ENCODE results near the gene FGF8.
"Not testable (repeated sequence)": the region's sequence is repeated elsewhere in the genome, so short reads cannot be mapped to it uniquely, and the experiment has no call there.

FGF8 gene

DNA sequence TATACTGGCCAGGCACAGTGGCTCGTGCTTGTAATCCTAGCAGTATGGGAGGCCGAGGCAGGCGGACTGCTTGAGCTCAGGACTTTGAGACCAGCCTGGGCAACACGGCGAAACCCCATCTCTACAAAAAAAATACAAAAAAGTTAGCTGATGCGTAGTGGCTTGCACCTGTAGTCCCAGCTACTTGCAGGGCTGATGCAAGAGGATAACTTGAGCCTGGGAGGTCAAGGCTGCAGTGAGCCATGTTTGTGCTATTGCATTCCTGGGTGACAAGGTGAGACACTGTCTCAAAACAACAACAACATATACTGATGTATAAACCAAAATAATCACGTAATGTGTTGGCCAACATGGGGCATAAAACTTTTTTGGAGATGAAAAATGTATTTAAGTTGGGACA, 13.8 kb upstream of the FGF8 start:
- Histone ChIP-seq H3K9me3 (ENCODE audit: low read length) (no peaks in the 10 kb centered on the region), H3K27me3 (ENCODE audit: insufficient read depth, low read length) (no peaks in the 10 kb centered on the region), H2AFZ (ENCODE audit: low read length) (no peak overlapping the region), H3K9ac (ENCODE audit: low read length) (no peak overlapping the region), H3K4me3 (ENCODE audit: low read depth, low read length, poor library complexity, severe bottlenecking) (no peak overlapping the region), H3K36me3 (ENCODE audit: insufficient read depth, low read length) (peaks cover 46% of the 10 kb centered on the region), H3K4me1 (ENCODE audit: insufficient read depth, low read length, severe bottlenecking) (no peaks in the 10 kb centered on the region), H3K27ac (ENCODE audit: low read depth, low read length, poor library complexity, severe bottlenecking) (no peak overlapping the region), H3K9me2 (ENCODE audit: low read depth, low read length) (no peaks in the 10 kb centered on the region), H3K4me2 (ENCODE audit: low read length) (no peak overlapping the region), H3K79me2 (ENCODE audit: insufficient read depth, low read length) (no peaks in the 10 kb centered on the region), H4K20me1 (ENCODE audit: insufficient read depth, low read length) (no peaks in the 10 kb centered on the region), H3F3A (ENCODE audit: insufficient read depth, low read length) (no peaks in the 10 kb centered on the region)
- no peak for TF ChIP-seq EZH2 (IDR thresholded peaks at IDR 0.05; ENCODE audit: borderline replicate concordance, low read length)
- no peak for TF ChIP-seq CTCF (IDR thresholded peaks at IDR 0.05; ENCODE audit: low read length)

DNA sequence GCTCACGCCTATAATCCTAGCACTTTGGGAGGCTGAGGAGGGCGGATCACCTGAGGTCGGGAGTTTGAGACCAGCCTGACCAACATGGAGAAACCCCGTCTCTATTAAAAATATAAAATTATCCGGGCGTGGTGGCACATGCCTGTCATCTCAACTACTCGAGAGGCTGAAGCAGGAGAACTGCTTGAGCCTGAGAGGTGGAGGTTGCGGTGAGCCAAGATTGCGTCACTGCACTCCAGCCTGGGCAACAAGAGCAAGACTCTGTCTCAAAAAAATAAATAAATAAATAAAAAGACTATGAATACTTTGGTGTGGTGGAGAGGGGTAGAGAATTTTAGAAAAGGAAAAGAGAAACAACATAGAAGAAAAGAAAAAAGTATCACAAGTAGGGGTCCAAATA, 13.3 kb upstream of the FGF8 start:
- not testable (repeated sequence) for H3K9ac ChIP-seq (ENCODE audit: low read length); H3K27me3 ChIP-seq (ENCODE audit: insufficient read depth, low read length); H3K4me1 ChIP-seq (ENCODE audit: insufficient read depth, low read length, severe bottlenecking); H3F3A ChIP-seq (ENCODE audit: insufficient read depth, low read length); H3K9me2 ChIP-seq (ENCODE audit: low read depth, low read length); H3K27ac ChIP-seq (ENCODE audit: low read depth, low read length, poor library complexity, severe bottlenecking); H3K4me3 ChIP-seq (ENCODE audit: low read depth, low read length, poor library complexity, severe bottlenecking); H4K20me1 ChIP-seq (ENCODE audit: insufficient read depth, low read length); H3K79me2 ChIP-seq (ENCODE audit: insufficient read depth, low read length); H3K4me2 ChIP-seq (ENCODE audit: low read length); H3K9me3 ChIP-seq (ENCODE audit: low read length); H2AFZ ChIP-seq (ENCODE audit: low read length)
- peaks cover 42% of the 10 kb centered on the region for H3K36me3 ChIP-seq (ENCODE audit: insufficient read depth, low read length)

GRCh38 chr10:101785801-101786200, 9.9 kb upstream of the FGF8 start:
- Histone ChIP-seq H3K79me2 (ENCODE audit: insufficient read depth, low read length) (no peaks in the 10 kb centered on the region), H4K20me1 (ENCODE audit: insufficient read depth, low read length) (no peaks in the 10 kb centered on the region), H3K9me2 (ENCODE audit: low read depth, low read length) (no peaks in the 10 kb centered on the region), H3K9ac (ENCODE audit: low read length) (no peak overlapping the region), H3K4me3 (ENCODE audit: low read depth, low read length, poor library complexity, severe bottlenecking) (no peak overlapping the region), H3K36me3 (ENCODE audit: insufficient read depth, low read length) (peaks cover 19% of the 10 kb centered on the region), H3K9me3 (ENCODE audit: low read length) (no peaks in the 10 kb centered on the region), H3K4me1 (ENCODE audit: insufficient read depth, low read length, severe bottlenecking) (peaks cover 26% of the 10 kb centered on the region), H3K4me2 (ENCODE audit: low read length) (no peak overlapping the region), H3F3A (ENCODE audit: insufficient read depth, low read length) (no peaks in the 10 kb centered on the region), H2AFZ (ENCODE audit: low read length) (no peak overlapping the region), H3K27me3 (ENCODE audit: insufficient read depth, low read length) (no peaks in the 10 kb centered on the region), H3K27ac (ENCODE audit: low read depth, low read length, poor library complexity, severe bottlenecking) (no peak overlapping the region)
- TF ChIP-seq CTCF (IDR thresholded peaks at IDR 0.05; ENCODE audit: low read length) (no peak), EZH2 (IDR thresholded peaks at IDR 0.05; ENCODE audit: borderline replicate concordance, low read length) (no peak)

DNA sequence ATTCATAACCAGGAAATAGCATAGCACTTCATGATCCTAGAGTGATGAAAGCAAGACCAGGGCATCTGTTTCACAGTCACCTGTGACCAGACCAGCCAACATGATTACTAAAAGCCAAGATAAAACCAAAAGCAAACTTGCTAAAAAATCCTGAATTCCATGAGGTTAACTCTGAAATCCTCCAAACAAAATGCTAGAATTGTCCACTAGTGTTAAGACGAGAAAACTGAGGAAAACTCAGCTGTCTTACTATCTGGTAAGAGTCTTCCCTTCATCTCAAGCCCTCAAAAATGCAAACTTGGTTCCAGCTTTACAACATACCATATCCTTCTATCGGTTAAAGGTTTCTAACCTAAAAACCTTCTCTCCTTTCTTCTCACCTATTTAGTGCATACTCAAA, 8.6 kb upstream of the FGF8 start:
- Histone ChIP-seq H3K4me1 (ENCODE audit: insufficient read depth, low read length, severe bottlenecking) (peaks cover 36% of the 10 kb centered on the region), H3K79me2 (ENCODE audit: insufficient read depth, low read length) (no peaks in the 10 kb centered on the region), H3K27ac (ENCODE audit: low read depth, low read length, poor library complexity, severe bottlenecking) (peak overlapping the region; percentile 32), H4K20me1 (ENCODE audit: insufficient read depth, low read length) (no peaks in the 10 kb centered on the region), H3K4me3 (ENCODE audit: low read depth, low read length, poor library complexity, severe bottlenecking) (no peak overlapping the region), H3K9me2 (ENCODE audit: low read depth, low read length) (no peaks in the 10 kb centered on the region), H3K36me3 (ENCODE audit: insufficient read depth, low read length) (peaks cover 14% of the 10 kb centered on the region), H3K9me3 (ENCODE audit: low read length) (no peaks in the 10 kb centered on the region), H3K9ac (ENCODE audit: low read length) (no peak overlapping the region), H3K27me3 (ENCODE audit: insufficient read depth, low read length) (no peaks in the 10 kb centered on the region), H3F3A (ENCODE audit: insufficient read depth, low read length) (no peaks in the 10 kb centered on the region), H3K4me2 (ENCODE audit: low read length) (peak overlapping the region; percentile 85; the same call in 1 of the 2 replicates), H2AFZ (ENCODE audit: low read length) (no peak overlapping the region)
- no peak for TF ChIP-seq EZH2 (IDR thresholded peaks at IDR 0.05; ENCODE audit: borderline replicate concordance, low read length)
